ENCODE measurements around the gene PPFIA3.

GRCh38 chr19:49070416-49070815 lies 48.9 kb upstream of the PPFIA3 start:
- TF ChIP-seq CTCF (conservative IDR thresholded peaks at IDR 0.05; ENCODE audit: low read depth, low read length) (no peak), EZH2 (IDR thresholded peaks at IDR 0.05; ENCODE audit: low read length, unreplicated experiment) (no peak), EZH2phosphoT487 (IDR thresholded peaks at IDR 0.05; ENCODE audit: borderline replicate concordance, low read length) (no peak)

Data from PC-3 (cell line).